ENCODE data around the gene IL13RA1. TPM values are rescaled to one million over a fixed set of nuclear protein-coding genes. Genes with fewer than 3 reads are reported as not detected.

IL13RA1 gene
- total RNA-seq, 1 donor from 2014 or later = 9.9 TPM

GRCh38 chrX:118723376-118723775 is 4.0 kb upstream of the IL13RA1 start:
- DNase-seq (ENCODE audit: low read depth, low spot score) = no peak
- no peak overlapping the region for H3K4me3 Mint-ChIP-seq
- no peak for TF ChIP-seq CTCF (conservative IDR thresholded peaks at IDR 0.05)
- peaks cover 13% of the 10 kb centered on the region for H3K4me1 Mint-ChIP-seq
- no peak overlapping the region for H3K27ac Mint-ChIP-seq (ENCODE audit: unreplicated experiment)
- peaks cover 3% of the 10 kb centered on the region for H3K9me3 Mint-ChIP-seq
- H3K36me3 Mint-ChIP-seq (ENCODE audit: low read depth) = peaks cover 5% of the 10 kb centered on the region
- peaks cover 2% of the 10 kb centered on the region for H3K27me3 Mint-ChIP-seq (ENCODE audit: low read depth)

- Mint-ChIP-seq H3K4me1 (peaks cover 13% of the 10 kb centered on the region), H3K36me3 (ENCODE audit: low read depth) (peaks cover 5% of the 10 kb centered on the region), H3K27me3 (ENCODE audit: low read depth) (peaks cover 5% of the 10 kb centered on the region), H3K9me3 (peaks cover 3% of the 10 kb centered on the region), H3K27ac (ENCODE audit: unreplicated experiment) (no peak overlapping the region), H3K4me3 (no peak overlapping the region)
- no peak for DNase-seq (ENCODE audit: low read depth, low spot score)
- no peak for TF ChIP-seq CTCF (conservative IDR thresholded peaks at IDR 0.05)
These were observed 3.0 kb upstream of the IL13RA1 start for GRCh38 chrX:118724365-118724764.

GRCh38 chrX:118724775-118725174 is 2.6 kb upstream of the IL13RA1 start:
- Mint-ChIP-seq H3K36me3 (ENCODE audit: low read depth) (peaks cover 5% of the 10 kb centered on the region), H3K27me3 (ENCODE audit: low read depth) (peaks cover 5% of the 10 kb centered on the region), H3K4me3 (no peak overlapping the region), H3K4me1 (peaks cover 13% of the 10 kb centered on the region), H3K27ac (ENCODE audit: unreplicated experiment) (no peak overlapping the region), H3K9me3 (peaks cover 3% of the 10 kb centered on the region)
- no peak for TF ChIP-seq CTCF (conservative IDR thresholded peaks at IDR 0.05)
- no peak for DNase-seq (ENCODE audit: low read depth, low spot score)

- DNase-seq (ENCODE audit: low read depth, low spot score) = no peak
- Mint-ChIP-seq H3K9me3 (peaks cover 3% of the 10 kb centered on the region), H3K4me3 (peak overlapping the region; percentile 65), H3K27me3 (ENCODE audit: low read depth) (peaks cover 7% of the 10 kb centered on the region), H3K27ac (ENCODE audit: unreplicated experiment) (no peak overlapping the region), H3K4me1 (peaks cover 13% of the 10 kb centered on the region), H3K36me3 (ENCODE audit: low read depth) (peaks cover 5% of the 10 kb centered on the region)
- TF ChIP-seq CTCF (conservative IDR thresholded peaks at IDR 0.05) = no peak
These were observed 1.0 kb upstream of the IL13RA1 start for GRCh38 chrX:118726396-118726795.

- Mint-ChIP-seq H3K27ac (ENCODE audit: unreplicated experiment) (no peak overlapping the region), H3K4me1 (peaks cover 13% of the 10 kb centered on the region), H3K27me3 (ENCODE audit: low read depth) (peaks cover 7% of the 10 kb centered on the region), H3K9me3 (peaks cover 3% of the 10 kb centered on the region), H3K4me3 (peak overlapping the region; percentile 79), H3K36me3 (ENCODE audit: low read depth) (peaks cover 2% of the 10 kb centered on the region)
- DNase-seq (ENCODE audit: low read depth, low spot score) = peak; percentile 7
- no peak for TF ChIP-seq CTCF (conservative IDR thresholded peaks at IDR 0.05)
These were observed 407 bp downstream of the IL13RA1 start for GRCh38 chrX:118727686-118728339.

Measured in neural crest cell (in vitro differentiated cells).